ENCODE data around the gene LMTK3. TPM values are rescaled to one million over a fixed set of nuclear protein-coding genes. Genes with fewer than 3 reads are reported as not detected.

LMTK3 gene
- total and polyA plus RNA-seq, 9 of the 15 experiments (the other 6 are each of a cell fraction or from before 2014, with no cell fraction given), result 0.35 to 12.3 (median 2.0) TPM; not detected in 2

GRCh38 chr19:48506138-48506733, 5.4 kb downstream of the LMTK3 start (continued):
- TF ChIP-seq ZNF609 (CRISPR knock-in tag; IDR thresholded peaks at IDR 0.05; ENCODE audit: borderline replicate concordance) (no peak), BCL6 (CRISPR knock-in tag; IDR thresholded peaks at IDR 0.05) (no peak), CTBP1 (IDR thresholded peaks at IDR 0.05; ENCODE audit: borderline replicate concordance) (no peak), BRF2 (IDR thresholded peaks at IDR 0.05; ENCODE audit: borderline replicate concordance, insufficient read depth, insufficient read length) (no peak), CBX3 (IDR thresholded peaks at IDR 0.05; ENCODE audit: borderline replicate concordance in 1 of 2, low read length in 2 of 2) (0 out of 3 replicates have a peak, but pooled peaks of 1 of the 2 experiments have one; percentile 54), JUND (IDR thresholded peaks at IDR 0.05; ENCODE audit: borderline replicate concordance, low read depth, low read length) (peak; percentile 21; the same call in 1 of the 2 replicates), JUND (tag; IDR thresholded peaks at IDR 0.05; ENCODE audit: borderline replicate concordance, low read depth, low read length) (no peak), ZNF282 (CRISPR knock-in tag; IDR thresholded peaks at IDR 0.05) (no peak), ERF (CRISPR knock-in tag; IDR thresholded peaks at IDR 0.05) (no peak), TGIF2 (CRISPR knock-in tag; IDR thresholded peaks at IDR 0.05) (no peak), ZBTB5 (IDR thresholded peaks at IDR 0.05) (no peak), ZNF143 (CRISPR knock-in tag; IDR thresholded peaks at IDR 0.05) (no peak; the same call in 1 of the 2 replicates), ZNF511 (CRISPR knock-in tag; IDR thresholded peaks at IDR 0.05) (no peak), HMGN3 (IDR thresholded peaks at IDR 0.05; ENCODE audit: borderline replicate concordance, extremely low read depth, insufficient read length, low read depth, low read length) (no peak), HNRNPUL1 (IDR thresholded peaks at IDR 0.05; ENCODE audit: low read length) (no peak), ZNF280A (IDR thresholded peaks at IDR 0.05; ENCODE audit: low read depth, partially characterized antibody) (no peak)
